IMR-90 (cell line): ENCODE measurements around the gene PRM3.

ENCODE experiments used
- CTCF ChIP-seq: conservative IDR thresholded peaks from 2 replicates; pipeline ENCODE4 v1.5.1; 2012; ENCODE audit warnings: mild to moderate bottlenecking, low read depth, low read length, improper control_type of control experiment
- POLR2A ChIP-seq: IDR thresholded peaks from 2 replicates; pipeline ENCODE4 v1.6.1; 2012; ENCODE audit warnings: mild to moderate bottlenecking, low read depth, low read length
- SMC3 ChIP-seq: fragments of 150-350 bp; IDR thresholded peaks from 2 replicates; pipeline ENCODE4 v1.6.1; 2016; ENCODE audit warnings: low read depth, mild to moderate bottlenecking, antibody characterized with exemption, low read length, moderate library complexity

DNA sequence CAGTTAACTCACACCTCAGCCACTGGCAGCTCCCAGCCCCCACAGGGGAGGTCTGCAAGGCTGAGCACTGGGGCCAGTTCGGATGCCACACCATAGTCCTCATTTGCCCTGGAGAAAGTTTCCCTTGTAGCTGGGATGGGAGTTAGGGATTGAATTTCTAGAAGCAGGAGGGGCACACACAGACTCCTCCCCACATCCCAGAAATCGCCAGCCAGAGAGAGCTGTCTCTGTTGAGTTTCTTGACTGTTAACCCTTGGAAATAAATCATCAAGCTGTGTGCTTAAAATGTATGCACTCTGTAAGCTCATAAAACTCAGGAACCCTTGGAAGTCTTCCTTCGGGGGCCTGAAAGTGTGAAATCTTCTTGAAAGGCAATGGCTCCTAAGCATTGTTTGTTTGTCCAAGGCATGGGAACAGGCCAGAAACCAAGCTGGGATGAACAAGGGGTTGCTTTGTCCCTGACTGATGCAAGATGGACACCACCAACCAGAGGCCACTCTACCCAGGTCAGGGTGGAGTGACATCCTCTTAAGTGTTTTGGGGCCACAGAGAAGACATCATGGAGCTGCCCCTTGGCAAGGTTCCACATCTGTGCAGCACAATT lies 394 bp upstream of the PRM3 start:
- TF ChIP-seq CTCF = no peak
- TF ChIP-seq SMC3 = no peak
- TF ChIP-seq POLR2A = no peak
